Sigmoid colon (tissue), 7 donors: Measurements from ENCODE around the gene MGST2. TPM values are rescaled to one million over a fixed set of nuclear protein-coding genes. Genes with fewer than 3 reads are reported as not detected.

ENCODE experiments used
- DNase-seq: peaks from one replicate; pipeline ENCODE4 v3.0.0-alpha.2; 2019
- H3K27ac ChIP-seq, 4 donors: fragments of 200-600 bp; sonication (generic); one replicate each; pipeline ENCODE4 v1.5.1; 2016 to 2019; ENCODE audit warnings: mild to moderate bottlenecking in 1 of 4
- H3K27me3 ChIP-seq, 3 donors: fragments of 200-600 bp; sonication (generic); one replicate each; pipeline ENCODE4 v1.5.1; 2019; ENCODE audit warnings: mild to moderate bottlenecking in 1 of 3
- H3K36me3 ChIP-seq, 4 donors: fragments of 200-600 bp; sonication (generic); one replicate each; pipeline ENCODE4 v1.5.1; 2016 to 2019
- H3K4me1 ChIP-seq, 4 donors: fragments of 200-600 bp; sonication (generic); one replicate each; pipeline ENCODE4 v1.5.1; 2017 to 2019
- H3K4me3 ChIP-seq, 4 donors: fragments of 200-600 bp; sonication (generic); one replicate each; pipeline ENCODE4 v1.5.1; 2017 to 2019; ENCODE audit warnings: mild to moderate bottlenecking in 2 of 4, moderate library complexity in 1 of 4
- H3K9me3 ChIP-seq, 4 donors: fragments of 200-600 bp in 3 of 4; sonication (generic) in 3 of 4; one replicate each; pipeline versions ENCODE4 v1.5.1 to v1.6.1; 2013 to 2019
- EP300 ChIP-seq, 4 donors: sonication (generic); formaldehyde crosslinking; IDR thresholded peaks; one replicate each; pipeline ENCODE4 v1.6.1; 2017; ENCODE audit warnings: antibody characterized with exemption in 4 of 4
- POLR2A ChIP-seq, 2 donors: fragments of 450-650 bp; IDR thresholded peaks; one replicate each; pipeline ENCODE4 v1.6.1; 2016; ENCODE audit warnings: antibody characterized with exemption in 2 of 2, mild to moderate bottlenecking in 2 of 2, moderate library complexity in 2 of 2
- POLR2AphosphoS5 ChIP-seq, 4 donors: sonication (generic); formaldehyde crosslinking; IDR thresholded peaks; one replicate each; pipeline ENCODE4 v1.6.1; 2017; ENCODE audit warnings: antibody characterized with exemption in 4 of 4
- WGBS, 2 donors: extraction: QIAGEN DNeasy Blood & Tissue Kit; methylation state at CpG; one replicate each; pipeline ENCODE4 v1.1.7; 2013; 5-methylcytosine and 5-hydroxymethylcytosine counted together
- intact Hi-C: fragments of 100-400 bp; cut with DNase I; formaldehyde crosslinking; loops from one replicate; pipeline ENCODE4 v1.15.1; 2023
- polyA plus RNA-seq, 3 donors: library from polyadenylated mRNA; stranded (reverse); fragments of 200-250 nt; gene quantifications; one replicate each; pipeline ENCODE4 v1.2.3, GENCODE V29; 2013
- total RNA-seq, 4 donors: library from RNA; depleted of rRNA; stranded (reverse); fragments of >200 nt; gene quantifications; one replicate each; pipeline ENCODE4 v1.1.0, GENCODE V29; 2016
- TF ChIP-seq, protein P1 (sequence below), 4 experiments: fragments of 450-650 bp in 3 of 4; fragments of 200-600 bp in 1 of 4; IDR thresholded peaks; one replicate each; pipeline ENCODE4 v1.5.1; 2016 to 2019; ENCODE audit warnings: antibody characterized with exemption in 4 of 4, mild to moderate bottlenecking in 3 of 4, moderate library complexity in 2 of 4
- donor health status: healthy with polysubstance abuse.
- donor health status: Bipolar disorder and iron deficiency.
- donor health status: healthy.

The MGST2 gene
- total and polyA plus RNA-seq, 7 donors, result 30.8 to 143 (median 48.2) TPM

DNA sequence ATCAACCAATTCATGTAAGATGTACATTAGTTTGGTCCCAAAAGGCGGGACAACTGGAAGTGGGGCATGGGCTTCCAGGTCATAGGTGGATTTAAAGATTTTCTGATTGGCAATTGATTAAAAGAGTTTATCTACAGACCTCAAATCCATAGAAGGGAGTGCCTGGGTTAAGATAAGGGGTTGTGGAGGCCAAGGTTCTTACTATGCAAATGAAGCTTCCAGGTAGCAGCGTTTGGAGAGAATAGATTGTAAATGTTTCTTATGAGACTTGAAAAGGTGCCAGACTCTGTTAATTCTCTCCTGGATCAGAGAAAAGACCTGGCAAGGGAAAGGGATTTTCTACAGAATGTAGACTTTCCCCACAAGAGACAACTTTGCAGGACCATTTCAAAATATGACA is 2.4 kb downstream of the MGST2 start:
- intact Hi-C loops, result loop anchor here (10.0 kb wide), 1 partner anchor 487 kb away; the partner anchor contains the start of gene MAML3
- no peak for DNase-seq
- WGBS, 2 donors, result 18 to 67% methylated on average over 2 of the region's 2 CpGs
- TF ChIP-seq, protein P1, sequence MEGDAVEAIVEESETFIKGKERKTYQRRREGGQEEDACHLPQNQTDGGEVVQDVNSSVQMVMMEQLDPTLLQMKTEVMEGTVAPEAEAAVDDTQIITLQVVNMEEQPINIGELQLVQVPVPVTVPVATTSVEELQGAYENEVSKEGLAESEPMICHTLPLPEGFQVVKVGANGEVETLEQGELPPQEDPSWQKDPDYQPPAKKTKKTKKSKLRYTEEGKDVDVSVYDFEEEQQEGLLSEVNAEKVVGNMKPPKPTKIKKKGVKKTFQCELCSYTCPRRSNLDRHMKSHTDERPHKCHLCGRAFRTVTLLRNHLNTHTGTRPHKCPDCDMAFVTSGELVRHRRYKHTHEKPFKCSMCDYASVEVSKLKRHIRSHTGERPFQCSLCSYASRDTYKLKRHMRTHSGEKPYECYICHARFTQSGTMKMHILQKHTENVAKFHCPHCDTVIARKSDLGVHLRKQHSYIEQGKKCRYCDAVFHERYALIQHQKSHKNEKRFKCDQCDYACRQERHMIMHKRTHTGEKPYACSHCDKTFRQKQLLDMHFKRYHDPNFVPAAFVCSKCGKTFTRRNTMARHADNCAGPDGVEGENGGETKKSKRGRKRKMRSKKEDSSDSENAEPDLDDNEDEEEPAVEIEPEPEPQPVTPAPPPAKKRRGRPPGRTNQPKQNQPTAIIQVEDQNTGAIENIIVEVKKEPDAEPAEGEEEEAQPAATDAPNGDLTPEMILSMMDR (IDR thresholded peaks at IDR 0.05), result no peak
- no peak for TF ChIP-seq POLR2A (IDR thresholded peaks at IDR 0.05)
- no peak for TF ChIP-seq EP300 (IDR thresholded peaks at IDR 0.05)
- no peak for TF ChIP-seq POLR2AphosphoS5 (IDR thresholded peaks at IDR 0.05)
- peaks cover 0 to 29% (median 9%) of the 10 kb centered on the region in 4 donors for H3K4me1 ChIP-seq
- H3K27ac ChIP-seq, result no peak overlapping the region
- H3K36me3 ChIP-seq, result no peaks in the 10 kb centered on the region
- no peaks in the 10 kb centered on the region for H3K27me3 ChIP-seq
- no peak overlapping the region for H3K4me3 ChIP-seq
- H3K9me3 ChIP-seq, result no peaks in the 10 kb centered on the region

DNA sequence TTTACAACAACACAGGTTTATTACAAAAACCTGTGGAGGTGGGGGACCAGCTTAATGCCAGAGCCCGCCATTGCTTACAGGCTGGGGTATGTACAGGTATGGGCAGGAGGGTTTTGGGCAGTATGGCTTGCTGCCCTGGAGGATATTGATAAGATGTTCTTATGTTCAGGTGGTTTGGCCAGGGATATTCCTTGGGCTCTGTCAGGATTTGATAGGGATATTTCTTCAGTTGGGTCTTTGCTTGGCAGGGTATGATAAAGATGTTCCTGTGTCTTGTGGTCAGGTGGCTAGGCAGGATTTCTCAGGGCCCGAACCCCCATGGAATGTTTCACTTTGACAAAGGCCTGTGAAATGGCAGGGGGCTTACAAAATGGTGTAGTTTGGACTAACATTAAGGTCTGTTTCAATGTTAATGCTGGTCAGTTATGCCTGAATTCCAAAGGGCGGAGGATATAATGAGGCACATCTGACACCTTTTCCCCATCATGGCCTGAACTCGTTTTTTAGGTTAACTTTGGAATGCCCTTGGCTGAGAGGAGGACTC is 3.1 kb downstream of the MGST2 start:
- intact Hi-C loops, result loop anchor here (10.0 kb wide), 1 partner anchor 486 kb away; the partner anchor contains the start of gene MAML3
- Histone ChIP-seq H3K4me1 (peaks cover 0 to 29% (median 9%) of the 10 kb centered on the region in 4 donors), H3K9me3 (no peaks in the 10 kb centered on the region), H3K27me3 (no peaks in the 10 kb centered on the region), H3K4me3 (no peak overlapping the region), H3K27ac (no peak overlapping the region), H3K36me3 (no peaks in the 10 kb centered on the region)
- 81 to 88% methylated on average over 4 of the region's 4 CpGs for WGBS, 2 donors
- DNase-seq, result no peak
- no peak for TF ChIP-seq POLR2A (IDR thresholded peaks at IDR 0.05)
- no peak for TF ChIP-seq POLR2AphosphoS5 (IDR thresholded peaks at IDR 0.05)
- no peak for TF ChIP-seq EP300 (IDR thresholded peaks at IDR 0.05)
- TF ChIP-seq, protein P1 (IDR thresholded peaks at IDR 0.05), result no peak

DNA sequence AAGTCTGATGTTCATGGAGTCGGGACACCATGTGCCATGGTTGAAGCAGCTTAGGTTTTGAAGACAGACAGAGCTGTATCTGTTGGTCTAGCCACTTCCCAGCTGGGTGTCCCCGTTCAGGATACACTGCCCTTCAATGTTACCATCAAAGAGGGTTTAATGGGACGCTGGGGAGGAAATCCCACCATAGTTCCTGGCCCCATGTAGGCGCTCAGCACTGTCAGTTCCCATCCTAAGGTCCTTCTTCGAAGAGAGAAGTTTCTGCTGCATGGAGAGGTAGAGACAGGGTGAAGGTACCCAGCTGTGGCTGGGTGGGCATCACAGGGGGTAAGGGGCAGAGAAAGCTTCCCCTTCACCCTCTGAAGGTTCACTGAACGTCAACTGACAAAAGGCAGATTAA is 3.7 kb downstream of the MGST2 start:
- Histone ChIP-seq H3K36me3 (no peaks in the 10 kb centered on the region), H3K4me1 (peaks cover 0 to 29% (median 9%) of the 10 kb centered on the region in 4 donors), H3K27ac (no peak overlapping the region), H3K4me3 (no peak overlapping the region), H3K27me3 (no peaks in the 10 kb centered on the region), H3K9me3 (no peaks in the 10 kb centered on the region)
- DNase-seq, result no peak
- TF ChIP-seq, protein P1 (IDR thresholded peaks at IDR 0.05), result no peak
- TF ChIP-seq EP300 (IDR thresholded peaks at IDR 0.05) (no peak), POLR2AphosphoS5 (IDR thresholded peaks at IDR 0.05) (no peak), POLR2A (IDR thresholded peaks at IDR 0.05) (no peak)
- intact Hi-C loops, result loop anchor here (10.0 kb wide), 1 partner anchor 485 kb away; the partner anchor contains the start of gene MAML3
- WGBS, 2 donors, result 84% methylated on average over 6 of the region's 6 CpGs

DNA sequence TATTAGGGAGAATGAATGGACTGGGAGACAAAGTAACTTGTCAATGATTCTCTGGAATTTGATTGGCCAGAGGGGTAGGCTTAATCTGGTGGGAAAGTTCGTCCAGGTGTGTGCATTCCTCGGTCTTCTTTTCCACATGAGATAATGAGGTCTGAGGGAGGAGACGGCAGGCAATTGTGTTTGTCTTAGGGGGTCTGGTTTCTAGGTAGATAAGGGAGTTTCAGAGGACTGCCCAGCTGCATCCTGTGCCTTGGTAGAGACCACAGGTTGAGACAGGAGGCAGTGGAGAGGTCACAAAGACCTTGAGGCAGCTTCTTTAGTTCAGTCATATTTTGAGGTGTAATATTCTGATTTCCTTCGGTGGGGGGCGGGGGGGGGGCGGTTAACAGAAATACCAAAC is 4.3 kb downstream of the MGST2 start:
- Histone ChIP-seq H3K4me1 (peaks cover 0 to 27% (median 9%) of the 10 kb centered on the region in 4 donors), H3K27ac (no peak overlapping the region), H3K36me3 (no peaks in the 10 kb centered on the region), H3K27me3 (no peaks in the 10 kb centered on the region), H3K9me3 (no peaks in the 10 kb centered on the region), H3K4me3 (no peak overlapping the region)
- DNase-seq, result no peak
- intact Hi-C loops, result loop anchor here (10.0 kb wide), 1 partner anchor 485 kb away; the partner anchor contains the start of gene MAML3
- WGBS, 2 donors, result 66 to 69% methylated on average over 6 of the region's 6 CpGs
- TF ChIP-seq POLR2A (IDR thresholded peaks at IDR 0.05) (no peak), EP300 (IDR thresholded peaks at IDR 0.05) (no peak), POLR2AphosphoS5 (IDR thresholded peaks at IDR 0.05) (no peak)
- TF ChIP-seq, protein P1 (IDR thresholded peaks at IDR 0.05), result no peak
